A549 (cell line): Measurements from ENCODE around the gene QSER1. TPM values are rescaled to one million over a fixed set of nuclear protein-coding genes. Genes with fewer than 3 reads are reported as not detected.

ENCODE experiments used
- ATAC-seq, 2 experiments: fragments of 200-7000 bp in 1 of 2; fragments of >200 bp in 1 of 2; cut with Nextera tagmentation in 1 of 2; cut with Tn5 transposase in 1 of 2; 3 replicates each; pipeline versions ENCODE4 v1.8.0 to v1.9.1; 2018 to 2020; ENCODE audit warnings: mild to moderate bottlenecking in 1 of 2, moderate library complexity in 1 of 2
- CTCF ChIA-PET: fragments of 300-600 bp; sonication (Branson Sonifier 250); formaldehyde crosslinking; extraction: SDS; loops from one replicate; lab custom pipeline; 2021; ENCODE audit warnings: antibody characterized with exemption, inconsistent platforms; lab: Yijun Ruan, JAX
- POLR2A ChIA-PET: fragments of 350-600 bp; formaldehyde crosslinking; extraction: SDS; loops from one replicate; lab custom pipeline; 2021; ENCODE audit warnings: antibody characterized with exemption, inconsistent platforms; lab: Yijun Ruan, JAX
- DNase-seq, 2 experiments: peaks; one replicate each; pipeline versions ENCODE4 v3.0.0 to v3.0.0-alpha.2; 2011 to 2016; ENCODE audit warnings: low read depth in 1 of 2, low spot score in 1 of 2
- FAIRE-seq: peaks from 2 replicates; lab custom pipeline; 2011; peaks lifted over from hg19 to GRCh38; lab: Jason Lieb, UNC
- H3K27ac ChIP-seq, 2 experiments: fragments of >200 bp; sonication (Bioruptor Twin); formaldehyde crosslinking; 3 replicates each; pipeline ENCODE4 v1.5.1; 2016 to 2017
- H3K4me1 ChIP-seq: fragments of >200 bp; sonication (Bioruptor Twin); formaldehyde crosslinking; 3 replicates; pipeline ENCODE4 v1.6.1; 2016
- H3K4me2 ChIP-seq: fragments of >200 bp; sonication (Bioruptor Twin); formaldehyde crosslinking; 3 replicates; pipeline ENCODE4 v1.6.1; 2016
- H3K4me3 ChIP-seq: fragments of >200 bp; sonication (Bioruptor Twin); formaldehyde crosslinking; 3 replicates; pipeline ENCODE4 v1.5.1; 2016
- H3K9me3 ChIP-seq: fragments of >200 bp; sonication (Bioruptor Twin); formaldehyde crosslinking; 3 replicates; pipeline ENCODE4 v1.6.1; 2016
- BCL3 ChIP-seq: fragments of >200 bp; sonication (Bioruptor Twin); formaldehyde crosslinking; IDR thresholded peaks from 3 replicates; pipeline ENCODE4 v1.6.1; 2016
- CBX8 ChIP-seq: fragments of 200-600 bp; sonication (generic); IDR thresholded peaks from 2 replicates; pipeline ENCODE4 v1.6.1; 2016
- CHD4 ChIP-seq: fragments of 200-600 bp; sonication (generic); IDR thresholded peaks from 2 replicates; pipeline ENCODE4 v1.6.1; 2016; ENCODE audit warnings: antibody characterized with exemption, mild to moderate bottlenecking, borderline replicate concordance
- CTCF ChIP-seq: fragments of >200 bp; sonication (Bioruptor Twin); formaldehyde crosslinking; IDR thresholded peaks from 3 replicates; pipeline ENCODE4 v1.5.1; 2016
- E2F6 ChIP-seq: IDR thresholded peaks from 2 replicates; pipeline ENCODE4 v1.6.1; 2012; ENCODE audit warnings: low read depth, borderline replicate concordance
- HEYL ChIP-seq: fragments of 250-450 bp; sonication (Bioruptor Pico); IDR thresholded peaks from 2 replicates; pipeline ENCODE4 v1.8.0; 2021; ENCODE audit warnings: mild to moderate bottlenecking, moderate library complexity
- HOXB5 ChIP-seq: fragments of 250-450 bp; sonication (Bioruptor Pico); IDR thresholded peaks from 2 replicates; pipeline ENCODE4 v1.5.0; 2020; ENCODE audit warnings: mild to moderate bottlenecking, moderate library complexity
- JUN ChIP-seq, 2 experiments: fragments of >200 bp; sonication (Bioruptor Twin); formaldehyde crosslinking; IDR thresholded peaks; 2 replicates in 1 of 2; 3 replicates in 1 of 2; pipeline ENCODE4 v1.6.1; 2016 to 2017
- JUNB ChIP-seq: fragments of >200 bp; sonication (Bioruptor Twin); formaldehyde crosslinking; IDR thresholded peaks from 2 replicates; pipeline ENCODE4 v1.6.1; 2016
- NR3C1 ChIP-seq: fragments of >200 bp; sonication (Bioruptor Twin); formaldehyde crosslinking; IDR thresholded peaks from 3 replicates; pipeline ENCODE4 v1.6.1; 2017
- PBX3 ChIP-seq: IDR thresholded peaks from 2 replicates; pipeline ENCODE4 v1.6.1; 2012
- RAD21 ChIP-seq, 2 experiments: fragments of >200 bp in 1 of 2; sonication (Bioruptor Twin) in 1 of 2; formaldehyde crosslinking in 1 of 2; IDR thresholded peaks in 1 of 2; conservative IDR thresholded peaks in 1 of 2; 2 replicates in 1 of 2; 3 replicates in 1 of 2; pipeline ENCODE4 v1.6.1; 2012 to 2018; ENCODE audit warnings: inconsistent platforms in 1 of 2
- ZSCAN20 ChIP-seq: fragments of 250-450 bp; sonication (Bioruptor Pico); IDR thresholded peaks from 2 replicates; pipeline ENCODE4 v1.8.0; 2022; ENCODE audit warnings: mild to moderate bottlenecking, moderate library complexity
- WGBS: methylation state at CpG from one replicate; pipeline ENCODE4 v1.1.6; 2017; ENCODE audit errors: missing lambda C conversion rate; 5-methylcytosine and 5-hydroxymethylcytosine counted together
- polyA plus RNA-seq, 4 experiments: library from polyadenylated mRNA; depleted of rRNA in 3 of 4; stranded (reverse); fragments of >200 nt; fragmentation: RNase III in 1 of 4; extraction: RNeasy Plus Mini Kit Qiagen cat#74134 plus additional on column Dnase treatment in 1 of 4; gene quantifications; 2 replicates in 3 of 4; 3 replicates in 1 of 4; pipeline ENCODE4 v1.2.3, GENCODE V29; 2011 to 2017

QSER1 gene
- polyA plus RNA-seq, 2 of the 4 experiments (the other 2 are of a cell fraction): 13.2 to 27.2 TPM

- H3K4me3 ChIP-seq: no peak overlapping the region
- WGBS: 46% methylated on average over 3 of the region's 3 CpGs
- ChIA-PET CTCF (interaction anchor here (1.1 kb wide), 1 partner anchor 42 kb away, joined by 3 read pairs; no protein-coding TSS in a partner anchor), POLR2A (no interaction called here)
- no peak overlapping the region for H3K27ac ChIP-seq
- TF ChIP-seq JUN (IDR thresholded peaks at IDR 0.05) (no peak), CTCF (no peak), HOXB5 (CRISPR knock-in tag) (no peak)
- DNase-seq (no peak), ATAC-seq (no peak), FAIRE-seq (no peak)
- H3K4me2 ChIP-seq: no peak overlapping the region
- peaks cover 19% of the 10 kb centered on the region for H3K4me1 ChIP-seq
- H3K9me3 ChIP-seq: no peaks in the 10 kb centered on the region
These were observed 49.1 kb upstream of the QSER1 start for GRCh38 chr11:32843544-32843943.

GRCh38 chr11:32847511-32847910 lies 45.1 kb upstream of the QSER1 start:
- DNase-seq (no peak), FAIRE-seq (no peak), ATAC-seq (no peak)
- Histone ChIP-seq H3K4me1 (no peaks in the 10 kb centered on the region), H3K4me3 (no peak overlapping the region), H3K9me3 (no peaks in the 10 kb centered on the region), H3K27ac (no peak overlapping the region), H3K4me2 (no peak overlapping the region)
- TF ChIP-seq E2F6 (no peak), ZSCAN20 (CRISPR knock-in tag) (no peak), HEYL (CRISPR knock-in tag) (no peak), CBX8 (no peak), BCL3 (no peak), CTCF (no peak)
- 66% methylated on average over 2 of the region's 2 CpGs for WGBS
- POLR2A ChIA-PET: no interaction called here
- CTCF ChIA-PET: interaction anchor here (0.6 kb wide), 1 partner anchor 178 kb away, joined by 3 read pairs; no protein-coding TSS in a partner anchor

- ATAC-seq (no peak), FAIRE-seq (no peak), DNase-seq (no peak)
- ChIA-PET POLR2A (no interaction called here), CTCF (no interaction called here)
- TF ChIP-seq RAD21 (conservative IDR thresholded peaks at IDR 0.05 in 1 of 2, IDR thresholded peaks at IDR 0.05 in 1 of 2) (no peak), PBX3 (no peak), CHD4 (no peak)
- Histone ChIP-seq H3K4me1 (no peaks in the 10 kb centered on the region), H3K9me3 (no peaks in the 10 kb centered on the region), H3K4me2 (no peak overlapping the region), H3K4me3 (no peak overlapping the region), H3K27ac (no peak overlapping the region)
- WGBS: 87% methylated on average over 1 of the region's 1 CpG
These were observed 42.9 kb upstream of the QSER1 start for GRCh38 chr11:32849761-32850160.

- Histone ChIP-seq H3K9me3 (no peaks in the 10 kb centered on the region), H3K4me3 (no peak overlapping the region), H3K4me1 (no peaks in the 10 kb centered on the region), H3K27ac (no peak overlapping the region), H3K4me2 (no peak overlapping the region)
- CTCF ChIA-PET: no interaction called here
- 83% methylated on average over 1 of the region's 1 CpG for WGBS
- no peak for DNase-seq
- TF ChIP-seq JUN (IDR thresholded peaks at IDR 0.05) (no peak), JUNB (no peak), NR3C1 (no peak)
- no peak for FAIRE-seq
- POLR2A ChIA-PET: no interaction called here
- no peak for ATAC-seq
These were observed 41.4 kb upstream of the QSER1 start for GRCh38 chr11:32851251-32851650.
